Measurements from ENCODE around the gene CNOT11. TPM values are rescaled to one million over a fixed set of nuclear protein-coding genes. Genes with fewer than 3 reads are reported as not detected.
"Not testable (repeated sequence)": the region's sequence is repeated elsewhere in the genome, so short reads cannot be mapped to it uniquely, and the experiment has no call there.

The CNOT11 gene
- total and polyA plus RNA-seq, 2 of the 4 experiments (the other 2 are of a cell fraction) = 36.4 to 55.8 TPM

- H2BK5ac ChIP-seq (ENCODE audit: low read depth, low read length, poor library complexity, severe bottlenecking); H3K14ac ChIP-seq (replicated peaks; ENCODE audit: low read depth, low read length); H3K4me1 ChIP-seq (ENCODE audit: control insufficient read depth, insufficient read depth, low read length); H3K4me3 ChIP-seq (ENCODE audit: insufficient read depth, low read depth, low read length); H2AFZ ChIP-seq (replicated peaks; ENCODE audit: low read length, poor library complexity); in situ Hi-C loops (cut with MboI; ENCODE audit: low sequenced_read_pairs); H2AK5ac ChIP-seq (ENCODE audit: low read depth, low read length); H3K4ac ChIP-seq (ENCODE audit: low read depth, low read length); POLR2A ChIA-PET (ENCODE audit: unreplicated experiment); ATAC-seq (ENCODE audit: low read depth); H4K91ac ChIP-seq (ENCODE audit: insufficient read depth, low read depth, low read length); intact Hi-C loops (cut with micrococcal nuclease); H3K27ac ChIP-seq (ENCODE audit: insufficient read depth, low read length); H4K20me1 ChIP-seq (ENCODE audit: insufficient read depth, low read length); H3K23ac ChIP-seq (ENCODE audit: low read depth, low read length); H3K18ac ChIP-seq (ENCODE audit: low read depth, low read length); H3K9ac ChIP-seq (ENCODE audit: low read depth, low read length); H4K8ac ChIP-seq (ENCODE audit: low read depth in 2 of 2, low read length in 2 of 2); H3K9me1 ChIP-seq (ENCODE audit: insufficient read depth, low read length); H3K4me2 ChIP-seq (ENCODE audit: low read depth, low read length); H2BK20ac ChIP-seq (ENCODE audit: low read depth, low read length); H3K56ac ChIP-seq (ENCODE audit: extremely low read depth, insufficient read depth, low read length); H2BK120ac ChIP-seq (ENCODE audit: low read depth, low read length); CTCF ChIA-PET; H3K36me3 ChIP-seq (ENCODE audit: control insufficient read depth, insufficient read depth, low read length); DNase-seq; H4K5ac ChIP-seq (ENCODE audit: low read depth, low read length); H2BK15ac ChIP-seq (ENCODE audit: low read depth, low read length); H3K9me3 ChIP-seq (ENCODE audit: control insufficient read depth, insufficient read depth, low read length); H2AK9ac ChIP-seq (replicated peaks; ENCODE audit: low read depth, low read length, poor library complexity); H3K27me3 ChIP-seq (ENCODE audit: control insufficient read depth, insufficient read depth, low read length); BruUV-seq (replicated peaks); H3K79me1 ChIP-seq (ENCODE audit: low read depth in 1 of 2, low read length in 2 of 2); dilution Hi-C loops (cut with HindIII; ENCODE audit: low sequenced_read_pairs, unreplicated experiment): not testable (repeated sequence)
- no CpG with 5 or more reads among the region's 6 CpGs for WGBS, 2 experiments (ENCODE audit: extremely low coverage in 2 of 2, insufficient read length in 1 of 2)
Observed at GRCh38 chr2:101316568-101316967, 63.9 kb downstream of the CNOT11 start.

Small RNAs within 50 kb of the gene (microRNA-seq; reads per million reads assigned to microRNA genes)
- 0 reads per million in 2 experiments for gene MIR5696 (ENCODE audit: insufficient read depth in 1 of 2, insufficient read length in 1 of 2, unreplicated experiment in 1 of 2)
- gene SNORD89 (ENCODE audit: insufficient read depth, insufficient read length) = 31.0 reads per million, percentile 66 among the genes with 10 or more reads in this experiment

Small RNAs within 50 kb of the gene (small RNA-seq; reads per million reads assigned to genes)
- gene MIR5696 = 0 to 3.8 (median 0.42) reads per million in 5 experiments
- gene SNORD89 = 0 to 5.1 (median 2.5) reads per million in 5 experiments

Other genes with a start within 250 kb of the CNOT11 start
- 0.83 and 1.3 TPM in 2 replicates for gene TBC1D8, start 101.5 kb upstream of the CNOT11 start, total RNA-seq (2012; rRNA removed)
- gene TBC1D8, start 101.5 kb upstream of the CNOT11 start, polyA plus RNA-seq (2012; rRNA removed) = 0.98 and 1.5 TPM in 2 replicates
- 18.6 and 26.4 TPM in 2 replicates for gene RNF149, start 55.8 kb downstream of the CNOT11 start, total RNA-seq (2012; rRNA removed)
- gene RNF149, start 55.8 kb downstream of the CNOT11 start, polyA plus RNA-seq (2012; rRNA removed) = 13.0 and 14.5 TPM in 2 replicates
- gene CREG2, start 134.6 kb downstream of the CNOT11 start, total RNA-seq (2012; rRNA removed) = not detected in 2 replicates
- 0.17 and 0.24 TPM in 2 replicates for gene CREG2, start 134.6 kb downstream of the CNOT11 start, polyA plus RNA-seq (2012; rRNA removed)
- 1.9 and 2.9 TPM in 2 replicates for gene RFX8, start 222.2 kb downstream of the CNOT11 start, total RNA-seq (2012; rRNA removed)
- gene RFX8, start 222.2 kb downstream of the CNOT11 start, polyA plus RNA-seq (2012; rRNA removed) = 3.4 and 5.3 TPM in 2 replicates